ENCODE results near the gene HSPA12B.

DNA sequence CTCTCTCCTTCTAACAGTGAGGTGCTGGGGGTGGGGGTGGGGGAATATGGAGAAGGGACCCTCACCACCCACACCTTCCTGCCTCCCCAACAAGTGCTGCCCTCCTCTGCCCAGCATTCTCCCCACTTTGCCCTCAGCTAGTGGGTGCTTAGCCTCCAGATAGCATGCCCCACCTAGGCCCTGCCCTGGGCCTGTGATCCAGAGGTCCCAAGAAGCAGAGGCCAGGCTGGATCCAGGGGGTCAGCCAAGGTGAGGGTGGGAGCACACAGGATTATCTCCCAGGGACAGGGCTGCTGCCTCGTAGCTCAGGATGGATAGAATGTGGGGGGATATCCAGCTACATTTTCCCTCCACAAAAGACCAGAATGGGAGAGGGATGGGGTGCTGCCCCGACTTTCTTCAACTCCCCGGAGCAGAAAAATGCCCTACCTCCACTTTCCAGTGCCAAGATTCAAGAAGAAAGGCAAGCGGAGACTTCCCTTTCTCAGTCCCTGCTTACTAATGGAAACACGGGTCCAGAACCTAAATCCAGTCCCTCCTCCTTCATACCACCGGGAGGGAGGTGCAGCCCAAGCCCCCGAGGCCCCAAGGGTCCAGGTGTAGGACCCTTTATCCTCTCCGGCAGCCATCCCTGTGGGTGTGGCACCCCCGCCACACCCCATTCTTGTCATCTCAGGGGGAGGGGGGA lies 34.1 kb downstream of the HSPA12B start:
- TF ChIP-seq, protein P1, sequence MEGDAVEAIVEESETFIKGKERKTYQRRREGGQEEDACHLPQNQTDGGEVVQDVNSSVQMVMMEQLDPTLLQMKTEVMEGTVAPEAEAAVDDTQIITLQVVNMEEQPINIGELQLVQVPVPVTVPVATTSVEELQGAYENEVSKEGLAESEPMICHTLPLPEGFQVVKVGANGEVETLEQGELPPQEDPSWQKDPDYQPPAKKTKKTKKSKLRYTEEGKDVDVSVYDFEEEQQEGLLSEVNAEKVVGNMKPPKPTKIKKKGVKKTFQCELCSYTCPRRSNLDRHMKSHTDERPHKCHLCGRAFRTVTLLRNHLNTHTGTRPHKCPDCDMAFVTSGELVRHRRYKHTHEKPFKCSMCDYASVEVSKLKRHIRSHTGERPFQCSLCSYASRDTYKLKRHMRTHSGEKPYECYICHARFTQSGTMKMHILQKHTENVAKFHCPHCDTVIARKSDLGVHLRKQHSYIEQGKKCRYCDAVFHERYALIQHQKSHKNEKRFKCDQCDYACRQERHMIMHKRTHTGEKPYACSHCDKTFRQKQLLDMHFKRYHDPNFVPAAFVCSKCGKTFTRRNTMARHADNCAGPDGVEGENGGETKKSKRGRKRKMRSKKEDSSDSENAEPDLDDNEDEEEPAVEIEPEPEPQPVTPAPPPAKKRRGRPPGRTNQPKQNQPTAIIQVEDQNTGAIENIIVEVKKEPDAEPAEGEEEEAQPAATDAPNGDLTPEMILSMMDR (IDR thresholded peaks at IDR 0.05), result no peak
- TF ChIP-seq ZFX (IDR thresholded peaks at IDR 0.05; ENCODE audit: borderline replicate concordance), result no peak

Data from 22Rv1 (cell line).